ENCODE results near the gene TM4SF4.
A peak's percentile ranks its signal among the peaks of the same experiment; 100 is the strongest.

Gene TM4SF4

GRCh38 chr3:149455989-149456388, 18.5 kb upstream of the TM4SF4 start:
- DNase-seq = no peak

- DNase-seq = no peak
Measured at GRCh38 chr3:149459491-149460059, 14.9 kb upstream of the TM4SF4 start.

GRCh38 chr3:149460117-149460516, 14.4 kb upstream of the TM4SF4 start:
- no peak for DNase-seq

- DNase-seq = no peak
Measured at GRCh38 chr3:149462051-149462450, 12.4 kb upstream of the TM4SF4 start.

GRCh38 chr3:149462581-149463011, 11.9 kb upstream of the TM4SF4 start:
- no peak for DNase-seq

GRCh38 chr3:149463921-149464320, 10.6 kb upstream of the TM4SF4 start:
- DNase-seq = no peak

- DNase-seq = no peak
Measured at GRCh38 chr3:149464542-149465328, 9.8 kb upstream of the TM4SF4 start.

GRCh38 chr3:149465351-149465883, 9.1 kb upstream of the TM4SF4 start:
- DNase-seq = no peak

- no peak for DNase-seq
Measured at GRCh38 chr3:149466192-149466591, 8.3 kb upstream of the TM4SF4 start.

- no peak for DNase-seq
Measured at GRCh38 chr3:149468504-149469212, 5.8 kb upstream of the TM4SF4 start.

GRCh38 chr3:149470381-149470780, 4.1 kb upstream of the TM4SF4 start:
- DNase-seq = no peak

GRCh38 chr3:149472030-149472797, 2.3 kb upstream of the TM4SF4 start:
- no peak for DNase-seq

- no peak for DNase-seq
Measured at GRCh38 chr3:149473357-149474249, 894 bp upstream of the TM4SF4 start.

GRCh38 chr3:149475451-149476060, 1.1 kb downstream of the TM4SF4 start:
- no peak for DNase-seq

- no peak for DNase-seq
Measured at GRCh38 chr3:149476225-149476624, 1.7 kb downstream of the TM4SF4 start.

- DNase-seq = no peak
Measured at GRCh38 chr3:149479621-149480325, 5.3 kb downstream of the TM4SF4 start.

- DNase-seq = peak; percentile 13
Measured at GRCh38 chr3:149480326-149481017, 6.0 kb downstream of the TM4SF4 start.

GRCh38 chr3:149481056-149481455, 6.6 kb downstream of the TM4SF4 start:
- DNase-seq = no peak

- DNase-seq = no peak
Measured at GRCh38 chr3:149481491-149481890, 7.0 kb downstream of the TM4SF4 start.

- DNase-seq = no peak
Measured at GRCh38 chr3:149486726-149487125, 12.2 kb downstream of the TM4SF4 start.
